ENCODE measurements around the gene PRLR. TPM values are rescaled to one million over a fixed set of nuclear protein-coding genes. Genes with fewer than 3 reads are reported as not detected.

PRLR gene
- total and polyA plus RNA-seq, 2 of the 13 experiments (the other 11 are each of a cell fraction or from before 2014, with no cell fraction given), result 12.2 to 13.3 TPM

DNA sequence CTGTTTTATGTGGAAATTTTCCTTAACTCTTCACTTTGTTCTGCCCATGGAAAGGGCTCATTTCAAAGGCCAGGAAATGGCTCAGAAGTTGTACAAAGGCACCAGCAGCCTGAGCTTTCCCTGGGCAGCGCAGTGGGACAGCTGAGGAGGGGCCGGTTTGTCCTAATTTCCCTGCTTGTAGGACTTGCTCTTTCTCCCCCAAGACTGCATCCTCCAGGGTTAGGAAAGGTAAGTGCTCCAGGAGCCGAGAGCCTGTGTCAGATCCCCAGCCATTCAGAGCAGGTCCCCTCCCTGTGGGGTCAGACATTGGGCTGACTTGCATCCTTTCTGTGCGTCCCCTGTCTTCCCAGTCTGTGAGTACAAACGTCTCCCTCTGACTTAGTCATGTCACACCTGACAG is 226.1 kb downstream of the PRLR start:
- no peaks in the 10 kb centered on the region for H3K36me3 ChIP-seq (replicated peaks in 1 of 2; ENCODE audit: control insufficient read depth in 1 of 2, insufficient read depth in 2 of 2, low read length in 2 of 2)
- FAIRE-seq, result no peak
- H3K9me3 ChIP-seq (ENCODE audit: low read length), result no peaks in the 10 kb centered on the region
- H3K79me2 ChIP-seq (ENCODE audit: insufficient read depth, low read length), result no peaks in the 10 kb centered on the region
- POLR2A ChIA-PET, result no interaction called here
- H3K4me2 ChIP-seq (ENCODE audit: low read depth, low read length), result no peak overlapping the region
- in situ Hi-C loops (cut with HindIII; ENCODE audit: extremely low pct_ligation_motif_present, low pct_unique_long_range_greater_than_20kb), result loop anchor here (10.0 kb wide), 1 partner anchor 519 kb away; no protein-coding TSS in a partner anchor
- H3K27me3 ChIP-seq (ENCODE audit: control insufficient read depth in 1 of 2, insufficient read depth in 2 of 2, low read length in 2 of 2), result no peaks in the 10 kb centered on the region
- H3K4me3 ChIP-seq (replicated peaks in 1 of 3; ENCODE audit: insufficient read depth in 1 of 3, low read depth in 2 of 3, low read length in 3 of 3), result no peak overlapping the region
- H4K20me1 ChIP-seq (ENCODE audit: insufficient read depth, low read length), result no peaks in the 10 kb centered on the region
- intact Hi-C loops (cut with micrococcal nuclease; ENCODE audit: unreplicated experiment), result loop anchor here (5.0 kb wide), 1 partner anchor 532 kb away; no protein-coding TSS in a partner anchor
- CTCF ChIA-PET (ENCODE audit: low intra/inter-chr PET ratio, low total read pairs), result interaction anchor here (3.0 kb wide), 1 partner anchor 47 kb away, joined by 24 read pairs; no protein-coding TSS in a partner anchor
- no peak overlapping the region for H3K9ac ChIP-seq (ENCODE audit: insufficient read depth, low read depth, low read length)
- no peak for DNase-seq (ENCODE audit: low spot score)
- no peak for ATAC-seq
- no peak overlapping the region for H2AFZ ChIP-seq (ENCODE audit: low read length)
- no peaks in the 10 kb centered on the region for H3K4me1 ChIP-seq (ENCODE audit: insufficient read depth, low read length)
- 54% methylated on average over 5 of the region's 5 CpGs for WGBS (ENCODE audit: low lambda C conversion rate)
- BruUV-seq (replicated peaks), result no TSS peak
- no peak overlapping the region for H3K27ac ChIP-seq (ENCODE audit: extremely low read length, insufficient read depth, low read length)
- no peak for TF ChIP-seq HOXA3 (CRISPR knock-in tag; IDR thresholded peaks at IDR 0.05)
- no peak for TF ChIP-seq ZNF264 (CRISPR knock-in tag; IDR thresholded peaks at IDR 0.05)
- no peak for TF ChIP-seq ZNF431 (CRISPR knock-in tag; IDR thresholded peaks at IDR 0.05; ENCODE audit: borderline replicate concordance, low read depth)
- no peak for TF ChIP-seq FOXA1 (IDR thresholded peaks at IDR 0.05)
- no peak for TF ChIP-seq FOXA1 (CRISPR knock-in tag; IDR thresholded peaks at IDR 0.05)
- no peak for TF ChIP-seq SRSF9 (IDR thresholded peaks at IDR 0.05; ENCODE audit: borderline replicate concordance, insufficient read depth, low read depth, low read length, poor library complexity, severe bottlenecking)
- TF ChIP-seq REPIN1 (CRISPR knock-in tag; IDR thresholded peaks at IDR 0.05; ENCODE audit: borderline replicate concordance, low read depth), result no peak
- TF ChIP-seq ZSCAN9 (CRISPR knock-in tag; IDR thresholded peaks at IDR 0.05; ENCODE audit: borderline replicate concordance), result no peak
- no peak for TF ChIP-seq GATAD2A (CRISPR knock-in tag; IDR thresholded peaks at IDR 0.05)
- TF ChIP-seq, protein P1, sequence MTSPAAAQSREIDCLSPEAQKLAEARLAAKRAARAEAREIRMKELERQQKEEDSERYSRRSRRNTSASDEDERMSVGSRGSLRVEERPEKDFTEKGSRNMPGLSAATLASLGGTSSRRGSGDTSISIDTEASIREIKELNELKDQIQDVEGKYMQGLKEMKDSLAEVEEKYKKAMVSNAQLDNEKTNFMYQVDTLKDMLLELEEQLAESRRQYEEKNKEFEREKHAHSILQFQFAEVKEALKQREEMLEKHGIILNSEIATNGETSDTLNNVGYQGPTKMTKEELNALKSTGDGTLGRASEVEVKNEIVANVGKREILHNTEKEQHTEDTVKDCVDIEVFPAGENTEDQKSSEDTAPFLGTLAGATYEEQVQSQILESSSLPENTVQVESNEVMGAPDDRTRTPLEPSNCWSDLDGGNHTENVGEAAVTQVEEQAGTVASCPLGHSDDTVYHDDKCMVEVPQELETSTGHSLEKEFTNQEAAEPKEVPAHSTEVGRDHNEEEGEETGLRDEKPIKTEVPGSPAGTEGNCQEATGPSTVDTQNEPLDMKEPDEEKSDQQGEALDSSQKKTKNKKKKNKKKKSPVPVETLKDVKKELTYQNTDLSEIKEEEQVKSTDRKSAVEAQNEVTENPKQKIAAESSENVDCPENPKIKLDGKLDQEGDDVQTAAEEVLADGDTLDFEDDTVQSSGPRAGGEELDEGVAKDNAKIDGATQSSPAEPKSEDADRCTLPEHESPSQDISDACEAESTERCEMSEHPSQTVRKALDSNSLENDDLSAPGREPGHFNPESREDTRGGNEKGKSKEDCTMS (CRISPR knock-in tag; conservative IDR thresholded peaks at IDR 0.05), result no peak
- no peak for TF ChIP-seq MZF1 (CRISPR knock-in tag; IDR thresholded peaks at IDR 0.05; ENCODE audit: borderline replicate concordance)
- TF ChIP-seq, protein P2, sequence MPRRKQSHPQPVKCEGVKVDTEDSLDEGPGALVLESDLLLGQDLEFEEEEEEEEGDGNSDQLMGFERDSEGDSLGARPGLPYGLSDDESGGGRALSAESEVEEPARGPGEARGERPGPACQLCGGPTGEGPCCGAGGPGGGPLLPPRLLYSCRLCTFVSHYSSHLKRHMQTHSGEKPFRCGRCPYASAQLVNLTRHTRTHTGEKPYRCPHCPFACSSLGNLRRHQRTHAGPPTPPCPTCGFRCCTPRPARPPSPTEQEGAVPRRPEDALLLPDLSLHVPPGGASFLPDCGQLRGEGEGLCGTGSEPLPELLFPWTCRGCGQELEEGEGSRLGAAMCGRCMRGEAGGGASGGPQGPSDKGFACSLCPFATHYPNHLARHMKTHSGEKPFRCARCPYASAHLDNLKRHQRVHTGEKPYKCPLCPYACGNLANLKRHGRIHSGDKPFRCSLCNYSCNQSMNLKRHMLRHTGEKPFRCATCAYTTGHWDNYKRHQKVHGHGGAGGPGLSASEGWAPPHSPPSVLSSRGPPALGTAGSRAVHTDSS (CRISPR knock-in tag; conservative IDR thresholded peaks at IDR 0.05), result no peak
- no peak for TF ChIP-seq EZH2 (conservative IDR thresholded peaks at IDR 0.05; ENCODE audit: low read depth, low read length)
- TF ChIP-seq ZNF484 (CRISPR knock-in tag; IDR thresholded peaks at IDR 0.05; ENCODE audit: borderline replicate concordance, low read depth), result no peak
- TF ChIP-seq ZNF660 (CRISPR knock-in tag; IDR thresholded peaks at IDR 0.05; ENCODE audit: borderline replicate concordance, low read depth), result no peak
- TF ChIP-seq EP300 (IDR thresholded peaks at IDR 0.05; ENCODE audit: low read depth in 2 of 2, low read length in 2 of 2), result no peak
- no peak for TF ChIP-seq EP300 (CRISPR knock-in tag; IDR thresholded peaks at IDR 0.05; ENCODE audit: borderline replicate concordance)
- no peak for TF ChIP-seq ZNF816 (CRISPR knock-in tag; IDR thresholded peaks at IDR 0.05; ENCODE audit: borderline replicate concordance)
- TF ChIP-seq, protein P3, sequence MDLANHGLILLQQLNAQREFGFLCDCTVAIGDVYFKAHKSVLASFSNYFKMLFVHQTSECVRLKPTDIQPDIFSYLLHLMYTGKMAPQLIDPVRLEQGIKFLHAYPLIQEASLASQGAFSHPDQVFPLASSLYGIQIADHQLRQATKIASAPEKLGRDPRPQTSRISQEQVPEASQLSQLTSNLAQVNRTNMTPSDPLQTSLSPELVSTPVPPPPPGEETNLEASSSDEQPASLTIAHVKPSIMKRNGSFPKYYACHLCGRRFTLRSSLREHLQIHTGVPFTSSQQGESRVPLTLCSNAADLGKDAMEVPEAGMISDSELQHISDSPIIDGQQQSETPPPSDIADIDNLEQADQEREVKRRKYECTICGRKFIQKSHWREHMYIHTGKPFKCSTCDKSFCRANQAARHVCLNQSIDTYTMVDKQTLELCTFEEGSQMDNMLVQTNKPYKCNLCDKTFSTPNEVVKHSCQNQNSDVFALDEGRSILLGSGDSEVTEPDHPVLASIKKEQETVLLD (CRISPR knock-in tag; IDR thresholded peaks at IDR 0.05; ENCODE audit: low read depth), result no peak
- no peak for TF ChIP-seq NFE2L2 (IDR thresholded peaks at IDR 0.05; ENCODE audit: low read length)
